HepG2 (cell line): ENCODE results near the gene CA10. TPM values are rescaled to one million over a fixed set of nuclear protein-coding genes. Genes with fewer than 3 reads are reported as not detected.

Experiments used
- ATF7-NPFF ChIP-seq: sonication (generic); formaldehyde crosslinking; IDR thresholded peaks from 2 replicates; pipeline ENCODE4 v1.8.1; 2023; ENCODE audit warnings: mild to moderate bottlenecking, low read depth, missing genetic modification reagents, moderate library complexity
- ATM ChIP-seq: fragments of 450-650 bp; IDR thresholded peaks from 2 replicates; pipeline ENCODE4 v1.7.1; 2017; ENCODE audit warnings: mild to moderate bottlenecking, borderline replicate concordance
- EEA1 ChIP-seq: sonication (generic); formaldehyde crosslinking; IDR thresholded peaks from 2 replicates; pipeline ENCODE4 v1.5.1; 2020; ENCODE audit warnings: mild to moderate bottlenecking, missing genetic modification reagents, borderline replicate concordance
- HDAC1 ChIP-seq: sonication (generic); formaldehyde crosslinking; IDR thresholded peaks from 2 replicates; pipeline ENCODE4 v1.5.1; 2020; ENCODE audit warnings: mild to moderate bottlenecking, missing genetic modification reagents
- NFIC ChIP-seq: IDR thresholded peaks from 2 replicates; pipeline ENCODE4 v1.6.1; 2012; ENCODE audit warnings: mild to moderate bottlenecking, low read length, inconsistent platforms
- PHB2 ChIP-seq: fragments of 450-650 bp; IDR thresholded peaks from 2 replicates; pipeline ENCODE4 v1.6.1; 2018; ENCODE audit not compliant: partially characterized antibody
- PHF21A ChIP-seq: sonication (generic); formaldehyde crosslinking; IDR thresholded peaks from 2 replicates; pipeline ENCODE4 v1.5.0; 2020; ENCODE audit warnings: mild to moderate bottlenecking, missing genetic modification reagents
- RARA ChIP-seq: IDR thresholded peaks from 2 replicates; pipeline ENCODE4 v1.6.1; 2016; ENCODE audit warnings: missing genetic modification reagents, missing compliant biosample characterization
- SCMH1 ChIP-seq: sonication (generic); formaldehyde crosslinking; IDR thresholded peaks from 2 replicates; pipeline ENCODE4 v1.9.0; 2021; ENCODE audit warnings: missing genetic modification reagents, mild to moderate bottlenecking, borderline replicate concordance
- SP5 ChIP-seq: IDR thresholded peaks from 2 replicates; pipeline ENCODE4 v1.6.1; 2016; ENCODE audit warnings: low read depth, borderline replicate concordance
- ZNF234 ChIP-seq: sonication (generic); formaldehyde crosslinking; conservative IDR thresholded peaks from 2 replicates; pipeline ENCODE4 v1.5.1; 2020; ENCODE audit warnings: mild to moderate bottlenecking, missing genetic modification reagents
- ZNF335 ChIP-seq: sonication (generic); formaldehyde crosslinking; IDR thresholded peaks from 2 replicates; pipeline ENCODE4 v1.4.0; 2020; ENCODE audit warnings: missing genetic modification reagents
- polyA plus RNA-seq, 8 experiments: library from polyadenylated mRNA; depleted of rRNA in 3 of 8; stranded (reverse) in 7 of 8; unstranded in 1 of 8; fragments of >200 nt; fragmentation: Illumina TruSeq in 4 of 8; extraction: Trizol in 4 of 8; gene quantifications; 2 replicates each; pipeline versions ENCODE4 v1.2.1 to v1.2.3, GENCODE V29; 2011 to 2016; ENCODE audit warnings: low read depth in 4 of 8, missing spikeins in 1 of 8, mixed read lengths in 1 of 8; ENCODE audit not compliant: insufficient read depth in 1 of 8
- total RNA-seq, 5 experiments: library from RNA; depleted of rRNA; stranded (reverse); fragments of >200 nt; fragmentation: Illumina TruSeq; extraction: Trizol; gene quantifications; 2 replicates each; pipeline ENCODE4 v1.2.3, GENCODE V29; 2016; ENCODE audit warnings: low read depth in 1 of 5
- TF ChIP-seq, protein P1 (sequence below): sonication (generic); formaldehyde crosslinking; IDR thresholded peaks from 2 replicates; pipeline ENCODE4 v1.4.0; 2020; ENCODE audit warnings: missing genetic modification reagents
- TF ChIP-seq, protein P2 (sequence below): sonication (generic); formaldehyde crosslinking; IDR thresholded peaks from 2 replicates; pipeline ENCODE4 v1.4.0; 2020; ENCODE audit warnings: missing genetic modification reagents, mild to moderate bottlenecking, borderline replicate concordance
- TF ChIP-seq, protein P3 (sequence below): sonication (generic); formaldehyde crosslinking; IDR thresholded peaks from 2 replicates; pipeline ENCODE4 v1.4.0; 2020; ENCODE audit warnings: missing genetic modification reagents, borderline replicate concordance
- TF ChIP-seq, protein P4 (sequence below), 2 experiments: sonication (generic) in 1 of 2; formaldehyde crosslinking in 1 of 2; IDR thresholded peaks; 2 replicates each; pipeline versions ENCODE4 v1.4.0 to v1.6.1; 2018 to 2020; ENCODE audit warnings: missing genetic modification reagents in 2 of 2, borderline replicate concordance in 1 of 2, low read depth in 1 of 2, mild to moderate bottlenecking in 1 of 2, missing biosample characterization in 1 of 2
- TF ChIP-seq, protein P5 (sequence below): sonication (generic); formaldehyde crosslinking; IDR thresholded peaks from 2 replicates; pipeline ENCODE4 v1.5.1; 2020; ENCODE audit warnings: mild to moderate bottlenecking, missing genetic modification reagents, moderate library complexity

The CA10 gene
- total and polyA plus RNA-seq, 2 of the 13 experiments (the other 11 are each of a cell fraction or from before 2014, with no cell fraction given): not detected

DNA sequence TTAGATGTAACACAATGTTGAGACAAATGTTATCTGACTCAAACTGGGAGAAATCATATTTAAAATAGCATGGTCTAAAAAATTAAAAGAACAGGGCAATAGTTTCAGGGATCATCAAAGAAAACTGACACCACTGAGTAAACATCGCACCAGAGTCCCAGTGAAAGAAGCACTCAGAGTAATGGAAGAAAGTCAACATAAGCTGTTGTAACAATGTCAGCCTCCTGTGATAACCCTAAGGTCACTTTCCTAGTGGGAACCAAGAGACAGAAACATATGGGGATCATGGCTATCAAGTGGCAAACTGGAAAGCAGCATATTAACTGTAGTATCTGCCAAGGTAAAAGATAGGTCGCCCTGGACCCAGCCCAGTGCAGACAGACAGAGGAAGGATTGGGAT lies 160.8 kb downstream of the CA10 start (continued):
- TF ChIP-seq, protein P1, sequence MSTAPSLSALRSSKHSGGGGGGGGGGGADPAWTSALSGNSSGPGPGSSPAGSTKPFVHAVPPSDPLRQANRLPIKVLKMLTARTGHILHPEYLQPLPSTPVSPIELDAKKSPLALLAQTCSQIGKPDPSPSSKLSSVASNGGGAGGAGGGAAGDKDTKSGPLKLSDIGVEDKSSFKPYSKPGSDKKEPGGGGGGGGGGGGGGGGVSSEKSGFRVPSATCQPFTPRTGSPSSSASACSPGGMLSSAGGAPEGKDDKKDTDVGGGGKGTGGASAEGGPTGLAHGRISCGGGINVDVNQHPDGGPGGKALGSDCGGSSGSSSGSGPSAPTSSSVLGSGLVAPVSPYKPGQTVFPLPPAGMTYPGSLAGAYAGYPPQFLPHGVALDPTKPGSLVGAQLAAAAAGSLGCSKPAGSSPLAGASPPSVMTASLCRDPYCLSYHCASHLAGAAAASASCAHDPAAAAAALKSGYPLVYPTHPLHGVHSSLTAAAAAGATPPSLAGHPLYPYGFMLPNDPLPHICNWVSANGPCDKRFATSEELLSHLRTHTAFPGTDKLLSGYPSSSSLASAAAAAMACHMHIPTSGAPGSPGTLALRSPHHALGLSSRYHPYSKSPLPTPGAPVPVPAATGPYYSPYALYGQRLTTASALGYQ: no peak
- TF ChIP-seq, protein P2, sequence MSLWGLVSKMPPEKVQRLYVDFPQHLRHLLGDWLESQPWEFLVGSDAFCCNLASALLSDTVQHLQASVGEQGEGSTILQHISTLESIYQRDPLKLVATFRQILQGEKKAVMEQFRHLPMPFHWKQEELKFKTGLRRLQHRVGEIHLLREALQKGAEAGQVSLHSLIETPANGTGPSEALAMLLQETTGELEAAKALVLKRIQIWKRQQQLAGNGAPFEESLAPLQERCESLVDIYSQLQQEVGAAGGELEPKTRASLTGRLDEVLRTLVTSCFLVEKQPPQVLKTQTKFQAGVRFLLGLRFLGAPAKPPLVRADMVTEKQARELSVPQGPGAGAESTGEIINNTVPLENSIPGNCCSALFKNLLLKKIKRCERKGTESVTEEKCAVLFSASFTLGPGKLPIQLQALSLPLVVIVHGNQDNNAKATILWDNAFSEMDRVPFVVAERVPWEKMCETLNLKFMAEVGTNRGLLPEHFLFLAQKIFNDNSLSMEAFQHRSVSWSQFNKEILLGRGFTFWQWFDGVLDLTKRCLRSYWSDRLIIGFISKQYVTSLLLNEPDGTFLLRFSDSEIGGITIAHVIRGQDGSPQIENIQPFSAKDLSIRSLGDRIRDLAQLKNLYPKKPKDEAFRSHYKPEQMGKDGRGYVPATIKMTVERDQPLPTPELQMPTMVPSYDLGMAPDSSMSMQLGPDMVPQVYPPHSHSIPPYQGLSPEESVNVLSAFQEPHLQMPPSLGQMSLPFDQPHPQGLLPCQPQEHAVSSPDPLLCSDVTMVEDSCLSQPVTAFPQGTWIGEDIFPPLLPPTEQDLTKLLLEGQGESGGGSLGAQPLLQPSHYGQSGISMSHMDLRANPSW: no peak
- TF ChIP-seq SP5 (CRISPR knock-in tag): no peak
- no peak for TF ChIP-seq ZNF234 (CRISPR knock-in tag)
- TF ChIP-seq ATM: no peak
- TF ChIP-seq, protein P3, sequence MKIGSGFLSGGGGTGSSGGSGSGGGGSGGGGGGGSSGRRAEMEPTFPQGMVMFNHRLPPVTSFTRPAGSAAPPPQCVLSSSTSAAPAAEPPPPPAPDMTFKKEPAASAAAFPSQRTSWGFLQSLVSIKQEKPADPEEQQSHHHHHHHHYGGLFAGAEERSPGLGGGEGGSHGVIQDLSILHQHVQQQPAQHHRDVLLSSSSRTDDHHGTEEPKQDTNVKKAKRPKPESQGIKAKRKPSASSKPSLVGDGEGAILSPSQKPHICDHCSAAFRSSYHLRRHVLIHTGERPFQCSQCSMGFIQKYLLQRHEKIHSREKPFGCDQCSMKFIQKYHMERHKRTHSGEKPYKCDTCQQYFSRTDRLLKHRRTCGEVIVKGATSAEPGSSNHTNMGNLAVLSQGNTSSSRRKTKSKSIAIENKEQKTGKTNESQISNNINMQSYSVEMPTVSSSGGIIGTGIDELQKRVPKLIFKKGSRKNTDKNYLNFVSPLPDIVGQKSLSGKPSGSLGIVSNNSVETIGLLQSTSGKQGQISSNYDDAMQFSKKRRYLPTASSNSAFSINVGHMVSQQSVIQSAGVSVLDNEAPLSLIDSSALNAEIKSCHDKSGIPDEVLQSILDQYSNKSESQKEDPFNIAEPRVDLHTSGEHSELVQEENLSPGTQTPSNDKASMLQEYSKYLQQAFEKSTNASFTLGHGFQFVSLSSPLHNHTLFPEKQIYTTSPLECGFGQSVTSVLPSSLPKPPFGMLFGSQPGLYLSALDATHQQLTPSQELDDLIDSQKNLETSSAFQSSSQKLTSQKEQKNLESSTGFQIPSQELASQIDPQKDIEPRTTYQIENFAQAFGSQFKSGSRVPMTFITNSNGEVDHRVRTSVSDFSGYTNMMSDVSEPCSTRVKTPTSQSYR (CRISPR knock-in tag): no peak
- TF ChIP-seq, protein P4, sequence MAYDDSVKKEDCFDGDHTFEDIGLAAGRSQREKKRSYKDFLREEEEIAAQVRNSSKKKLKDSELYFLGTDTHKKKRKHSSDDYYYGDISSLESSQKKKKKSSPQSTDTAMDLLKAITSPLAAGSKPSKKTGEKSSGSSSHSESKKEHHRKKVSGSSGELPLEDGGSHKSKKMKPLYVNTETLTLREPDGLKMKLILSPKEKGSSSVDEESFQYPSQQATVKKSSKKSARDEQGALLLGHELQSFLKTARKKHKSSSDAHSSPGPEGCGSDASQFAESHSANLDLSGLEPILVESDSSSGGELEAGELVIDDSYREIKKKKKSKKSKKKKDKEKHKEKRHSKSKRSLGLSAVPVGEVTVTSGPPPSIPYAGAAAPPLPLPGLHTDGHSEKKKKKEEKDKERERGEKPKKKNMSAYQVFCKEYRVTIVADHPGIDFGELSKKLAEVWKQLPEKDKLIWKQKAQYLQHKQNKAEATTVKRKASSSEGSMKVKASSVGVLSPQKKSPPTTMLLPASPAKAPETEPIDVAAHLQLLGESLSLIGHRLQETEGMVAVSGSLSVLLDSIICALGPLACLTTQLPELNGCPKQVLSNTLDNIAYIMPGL (CRISPR knock-in tag; IDR thresholded peaks at IDR 0.05; ENCODE audit: borderline replicate concordance in 1 of 2, low read depth in 1 of 2): no peak
- TF ChIP-seq PHF21A: no peak
- no peak for TF ChIP-seq ATF7-NPFF (CRISPR knock-in tag)
- no peak for TF ChIP-seq NFIC
- peak; percentile 33; the same call in 1 of the 2 replicates for TF ChIP-seq RARA (CRISPR knock-in tag)
- TF ChIP-seq ZNF335 (CRISPR knock-in tag): no peak
- no peak for TF ChIP-seq PHB2
- no peak for TF ChIP-seq SCMH1 (CRISPR knock-in tag)
- TF ChIP-seq HDAC1 (CRISPR knock-in tag): no peak
- no peak for TF ChIP-seq EEA1 (CRISPR knock-in tag)
- TF ChIP-seq, protein P5, sequence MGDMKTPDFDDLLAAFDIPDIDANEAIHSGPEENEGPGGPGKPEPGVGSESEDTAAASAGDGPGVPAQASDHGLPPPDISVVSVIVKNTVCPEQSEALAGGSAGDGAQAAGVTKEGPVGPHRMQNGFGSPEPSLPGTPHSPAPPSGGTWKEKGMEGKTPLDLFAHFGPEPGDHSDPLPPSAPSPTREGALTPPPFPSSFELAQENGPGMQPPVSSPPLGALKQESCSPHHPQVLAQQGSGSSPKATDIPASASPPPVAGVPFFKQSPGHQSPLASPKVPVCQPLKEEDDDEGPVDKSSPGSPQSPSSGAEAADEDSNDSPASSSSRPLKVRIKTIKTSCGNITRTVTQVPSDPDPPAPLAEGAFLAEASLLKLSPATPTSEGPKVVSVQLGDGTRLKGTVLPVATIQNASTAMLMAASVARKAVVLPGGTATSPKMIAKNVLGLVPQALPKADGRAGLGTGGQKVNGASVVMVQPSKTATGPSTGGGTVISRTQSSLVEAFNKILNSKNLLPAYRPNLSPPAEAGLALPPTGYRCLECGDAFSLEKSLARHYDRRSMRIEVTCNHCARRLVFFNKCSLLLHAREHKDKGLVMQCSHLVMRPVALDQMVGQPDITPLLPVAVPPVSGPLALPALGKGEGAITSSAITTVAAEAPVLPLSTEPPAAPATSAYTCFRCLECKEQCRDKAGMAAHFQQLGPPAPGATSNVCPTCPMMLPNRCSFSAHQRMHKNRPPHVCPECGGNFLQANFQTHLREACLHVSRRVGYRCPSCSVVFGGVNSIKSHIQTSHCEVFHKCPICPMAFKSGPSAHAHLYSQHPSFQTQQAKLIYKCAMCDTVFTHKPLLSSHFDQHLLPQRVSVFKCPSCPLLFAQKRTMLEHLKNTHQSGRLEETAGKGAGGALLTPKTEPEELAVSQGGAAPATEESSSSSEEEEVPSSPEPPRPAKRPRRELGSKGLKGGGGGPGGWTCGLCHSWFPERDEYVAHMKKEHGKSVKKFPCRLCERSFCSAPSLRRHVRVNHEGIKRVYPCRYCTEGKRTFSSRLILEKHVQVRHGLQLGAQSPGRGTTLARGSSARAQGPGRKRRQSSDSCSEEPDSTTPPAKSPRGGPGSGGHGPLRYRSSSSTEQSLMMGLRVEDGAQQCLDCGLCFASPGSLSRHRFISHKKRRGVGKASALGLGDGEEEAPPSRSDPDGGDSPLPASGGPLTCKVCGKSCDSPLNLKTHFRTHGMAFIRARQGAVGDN (CRISPR knock-in tag): no peak
